HUES64 (cell line): ENCODE data around the gene TH.

ENCODE experiments used
- H3K27ac ChIP-seq: 2 replicates; pipeline ENCODE4 v1.7.0; 2013; ENCODE audit warnings: low read depth, low read length, inconsistent platforms
- H3K27me3 ChIP-seq: 2 replicates; pipeline ENCODE4 v1.6.1; 2013; ENCODE audit warnings: mild to moderate bottlenecking, low read length; ENCODE audit not compliant: insufficient read depth
- H3K36me3 ChIP-seq: 2 replicates; pipeline ENCODE4 v1.6.1; 2013; ENCODE audit warnings: mild to moderate bottlenecking, low read length; ENCODE audit not compliant: insufficient read depth
- H3K4me1 ChIP-seq: 2 replicates; pipeline ENCODE4 v1.6.1; 2013; ENCODE audit warnings: mild to moderate bottlenecking, low read length, moderate library complexity; ENCODE audit not compliant: insufficient read depth
- H3K4me3 ChIP-seq: 2 replicates; pipeline ENCODE4 v1.5.1; 2013; ENCODE audit warnings: mild to moderate bottlenecking, low read length, moderate library complexity
- H3K9ac ChIP-seq: 2 replicates; pipeline ENCODE4 v1.6.1; 2013; ENCODE audit warnings: mild to moderate bottlenecking, low read depth, low read length
- H3K9me3 ChIP-seq: 2 replicates; pipeline ENCODE4 v1.6.1; 2013; ENCODE audit warnings: low read depth, low read length; ENCODE audit not compliant: insufficient read depth
- WGBS: fragments of 150-250, 120-280 bp; methylation state at CpG from one replicate; pipeline ENCODE4 v1.1.7; 2013; ENCODE audit warnings: missing lambda C conversion rate; 5-methylcytosine and 5-hydroxymethylcytosine counted together

Gene TH

GRCh38 chr11:2207773-2208621, 36.4 kb upstream of the TH start:
- 81% methylated on average over 24 of the region's 24 CpGs for WGBS
- Histone ChIP-seq H3K27ac (no peak overlapping the region), H3K4me3 (no peak overlapping the region), H3K9ac (no peak overlapping the region), H3K27me3 (no peaks in the 10 kb centered on the region), H3K9me3 (no peaks in the 10 kb centered on the region), H3K4me1 (peaks cover 4% of the 10 kb centered on the region), H3K36me3 (no peaks in the 10 kb centered on the region)

GRCh38 chr11:2207212-2207611, 35.6 kb upstream of the TH start:
- H3K36me3 ChIP-seq = no peaks in the 10 kb centered on the region
- H3K9me3 ChIP-seq = no peaks in the 10 kb centered on the region
- no peak overlapping the region for H3K4me3 ChIP-seq
- H3K4me1 ChIP-seq = no peaks in the 10 kb centered on the region
- no peak overlapping the region for H3K9ac ChIP-seq
- no peak overlapping the region for H3K27ac ChIP-seq
- H3K27me3 ChIP-seq = no peaks in the 10 kb centered on the region
- 92% methylated on average over 11 of the region's 11 CpGs for WGBS

- 89% methylated on average over 11 of the region's 12 CpGs for WGBS
- Histone ChIP-seq H3K27me3 (no peaks in the 10 kb centered on the region), H3K4me1 (no peaks in the 10 kb centered on the region), H3K4me3 (no peak overlapping the region), H3K27ac (no peak overlapping the region), H3K9ac (no peak overlapping the region), H3K9me3 (no peaks in the 10 kb centered on the region), H3K36me3 (no peaks in the 10 kb centered on the region)
Observed at GRCh38 chr11:2205981-2206690, 34.5 kb upstream of the TH start.

- Histone ChIP-seq H3K9me3 (no peaks in the 10 kb centered on the region), H3K9ac (no peak overlapping the region), H3K27me3 (no peaks in the 10 kb centered on the region), H3K27ac (no peak overlapping the region), H3K36me3 (no peaks in the 10 kb centered on the region), H3K4me3 (no peak overlapping the region), H3K4me1 (no peaks in the 10 kb centered on the region)
- 94% methylated on average over 1 of the region's 1 CpG for WGBS
Observed at GRCh38 chr11:2205214-2205720, 33.7 kb upstream of the TH start.

- 85% methylated on average over 21 of the region's 21 CpGs for WGBS
- H3K36me3 ChIP-seq = no peaks in the 10 kb centered on the region
- H3K9ac ChIP-seq = no peak overlapping the region
- no peak overlapping the region for H3K4me3 ChIP-seq
- H3K4me1 ChIP-seq = no peaks in the 10 kb centered on the region
- H3K27me3 ChIP-seq = no peaks in the 10 kb centered on the region
- no peak overlapping the region for H3K27ac ChIP-seq
- no peaks in the 10 kb centered on the region for H3K9me3 ChIP-seq
Observed at GRCh38 chr11:2204361-2205213, 33.0 kb upstream of the TH start.

GRCh38 chr11:2203440-2204259, 32.0 kb upstream of the TH start:
- Histone ChIP-seq H3K27ac (no peak overlapping the region), H3K27me3 (no peaks in the 10 kb centered on the region), H3K9me3 (no peaks in the 10 kb centered on the region), H3K4me3 (no peak overlapping the region), H3K36me3 (no peaks in the 10 kb centered on the region), H3K9ac (no peak overlapping the region), H3K4me1 (no peaks in the 10 kb centered on the region)
- 88% methylated on average over 23 of the region's 23 CpGs for WGBS

GRCh38 chr11:2202900-2203439, 31.4 kb upstream of the TH start:
- Histone ChIP-seq H3K9ac (no peak overlapping the region), H3K36me3 (no peaks in the 10 kb centered on the region), H3K27ac (no peak overlapping the region), H3K4me1 (no peaks in the 10 kb centered on the region), H3K4me3 (no peak overlapping the region), H3K9me3 (no peaks in the 10 kb centered on the region), H3K27me3 (no peaks in the 10 kb centered on the region)
- 90% methylated on average over 10 of the region's 10 CpGs for WGBS

GRCh38 chr11:2202071-2202899, 30.7 kb upstream of the TH start:
- no peak overlapping the region for H3K9ac ChIP-seq
- H3K27me3 ChIP-seq = no peaks in the 10 kb centered on the region
- WGBS = 88% methylated on average over 25 of the region's 29 CpGs
- no peaks in the 10 kb centered on the region for H3K9me3 ChIP-seq
- no peak overlapping the region for H3K4me3 ChIP-seq
- H3K27ac ChIP-seq = no peak overlapping the region
- no peaks in the 10 kb centered on the region for H3K36me3 ChIP-seq
- no peaks in the 10 kb centered on the region for H3K4me1 ChIP-seq

- Histone ChIP-seq H3K27me3 (peaks cover 6% of the 10 kb centered on the region; the same call in 1 of the 2 replicates), H3K27ac (no peak overlapping the region), H3K36me3 (no peaks in the 10 kb centered on the region), H3K9me3 (no peaks in the 10 kb centered on the region), H3K9ac (no peak overlapping the region), H3K4me3 (no peak overlapping the region), H3K4me1 (no peaks in the 10 kb centered on the region)
- 100% methylated on average over 2 of the region's 2 CpGs for WGBS
Observed at GRCh38 chr11:2201542-2201941, 29.9 kb upstream of the TH start.
